OCI-LY3 (cell line): ENCODE results near the gene HSDL2.

Experiments used
- EZH2phosphoT487 ChIP-seq: fragments of 200-600 bp; shearing (Covaris generic); IDR thresholded peaks from 2 replicates; pipeline ENCODE4 v1.6.1; 2018; ENCODE audit warnings: antibody characterized with exemption, mixed run types, low read depth
- TF ChIP-seq, protein P1 (sequence below): fragments of 200-600, 300-600 bp; sonication (generic); IDR thresholded peaks from 2 replicates; pipeline ENCODE4 v1.5.1; 2014; ENCODE audit warnings: antibody characterized with exemption, low read length, low read depth

DNA sequence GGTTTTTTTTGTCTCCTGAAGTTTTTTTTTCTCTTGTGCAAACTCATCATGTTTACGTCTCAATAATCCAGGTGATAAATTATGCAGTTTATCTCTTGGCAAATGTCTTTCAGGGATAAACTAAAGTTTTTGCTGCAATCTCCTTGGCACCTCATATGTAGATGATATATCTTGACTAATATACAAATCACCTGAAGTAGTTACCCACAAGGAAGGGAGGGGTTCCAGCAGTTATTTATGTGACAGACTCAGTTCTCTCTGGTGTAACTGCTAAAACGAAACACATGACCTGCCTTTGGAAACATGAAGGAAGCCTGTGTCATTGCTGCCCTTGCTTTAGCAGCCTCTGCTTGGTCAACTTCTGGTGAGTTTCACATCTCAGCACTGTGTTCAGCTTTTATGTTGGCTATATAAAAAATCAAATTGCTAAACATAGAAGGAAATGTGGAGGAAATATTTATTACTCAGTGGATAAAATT is 67.4 kb downstream of the HSDL2 start:
- TF ChIP-seq, protein P1, sequence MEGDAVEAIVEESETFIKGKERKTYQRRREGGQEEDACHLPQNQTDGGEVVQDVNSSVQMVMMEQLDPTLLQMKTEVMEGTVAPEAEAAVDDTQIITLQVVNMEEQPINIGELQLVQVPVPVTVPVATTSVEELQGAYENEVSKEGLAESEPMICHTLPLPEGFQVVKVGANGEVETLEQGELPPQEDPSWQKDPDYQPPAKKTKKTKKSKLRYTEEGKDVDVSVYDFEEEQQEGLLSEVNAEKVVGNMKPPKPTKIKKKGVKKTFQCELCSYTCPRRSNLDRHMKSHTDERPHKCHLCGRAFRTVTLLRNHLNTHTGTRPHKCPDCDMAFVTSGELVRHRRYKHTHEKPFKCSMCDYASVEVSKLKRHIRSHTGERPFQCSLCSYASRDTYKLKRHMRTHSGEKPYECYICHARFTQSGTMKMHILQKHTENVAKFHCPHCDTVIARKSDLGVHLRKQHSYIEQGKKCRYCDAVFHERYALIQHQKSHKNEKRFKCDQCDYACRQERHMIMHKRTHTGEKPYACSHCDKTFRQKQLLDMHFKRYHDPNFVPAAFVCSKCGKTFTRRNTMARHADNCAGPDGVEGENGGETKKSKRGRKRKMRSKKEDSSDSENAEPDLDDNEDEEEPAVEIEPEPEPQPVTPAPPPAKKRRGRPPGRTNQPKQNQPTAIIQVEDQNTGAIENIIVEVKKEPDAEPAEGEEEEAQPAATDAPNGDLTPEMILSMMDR: no peak
- no peak for TF ChIP-seq EZH2phosphoT487
